Endodermal cell (in vitro differentiated cells): ENCODE results near the gene CA9. TPM values are rescaled to one million over a fixed set of nuclear protein-coding genes. Genes with fewer than 3 reads are reported as not detected.

Experiments used
- DNase-seq: peaks from one replicate; pipeline ENCODE4 v3.0.0-alpha.2; 2017
- H3K27ac ChIP-seq: 2 replicates; pipeline ENCODE4 v1.5.1; 2013; ENCODE audit warnings: mild to moderate bottlenecking, low read depth, low read length, moderate library complexity
- H3K27me3 ChIP-seq: 2 replicates; pipeline ENCODE4 v1.6.1; 2013; ENCODE audit warnings: mild to moderate bottlenecking, low read length, moderate library complexity; ENCODE audit not compliant: insufficient read depth, control insufficient read depth, poor library complexity, severe bottlenecking
- H3K36me3 ChIP-seq: 2 replicates; pipeline ENCODE4 v1.7.0; 2013; ENCODE audit warnings: mild to moderate bottlenecking, low read length, moderate library complexity; ENCODE audit not compliant: control insufficient read depth, insufficient read depth
- H3K4me1 ChIP-seq: one replicate; pipeline ENCODE4 v1.7.0; 2013; ENCODE audit warnings: low read length; ENCODE audit not compliant: control insufficient read depth, insufficient read depth
- H3K4me3 ChIP-seq: 2 replicates; pipeline ENCODE4 v1.5.1; 2013; ENCODE audit warnings: mild to moderate bottlenecking, low read length, moderate library complexity
- H3K9ac ChIP-seq: 2 replicates; pipeline ENCODE4 v1.6.1; 2013; ENCODE audit warnings: mild to moderate bottlenecking, low read length, moderate library complexity; ENCODE audit not compliant: poor library complexity, severe bottlenecking; ENCODE audit errors: extremely low read depth
- H3K9me3 ChIP-seq: 2 replicates; pipeline ENCODE4 v1.6.1; 2013; ENCODE audit warnings: mild to moderate bottlenecking, low read length, moderate library complexity; ENCODE audit not compliant: control insufficient read depth
- H3K27ac Mint-ChIP-seq: 2 replicates; pipeline ENCODE4 v1.8.0; 2020; ENCODE audit warnings: mixed read lengths
- H3K27me3 Mint-ChIP-seq: 2 replicates; pipeline ENCODE4 v1.8.0; 2021; ENCODE audit warnings: mild to moderate bottlenecking, mixed read lengths; ENCODE audit not compliant: insufficient read depth
- H3K36me3 Mint-ChIP-seq: 2 replicates; pipeline ENCODE4 v1.8.0; 2020; ENCODE audit warnings: low read depth, mixed read lengths
- H3K4me1 Mint-ChIP-seq: 2 replicates; pipeline ENCODE4 v1.8.0; 2020; ENCODE audit warnings: mixed read lengths
- H3K4me3 Mint-ChIP-seq: 2 replicates; pipeline ENCODE4 v1.8.0; 2020; ENCODE audit warnings: mild to moderate bottlenecking, moderate library complexity, mixed read lengths
- H3K9me3 Mint-ChIP-seq: 2 replicates; pipeline ENCODE4 v1.8.0; 2020; ENCODE audit warnings: mild to moderate bottlenecking, mixed read lengths
- whole genome bisulfite sequencing, 2 experiments: methylation state at CpG; one replicate each; pipeline versions ENCODE4 v1.1.5 to v1.1.7; 2013; ENCODE audit warnings: missing lambda C conversion rate in 2 of 2, mixed read lengths in 1 of 2; ENCODE audit not compliant: insufficient coverage in 1 of 2, insufficient read length in 1 of 2; 5-methylcytosine and 5-hydroxymethylcytosine counted together
- total RNA-seq, 2 donors: library from RNA; stranded (reverse); fragmentation: NEBNext Ultra II Directional in 1 of 2; extraction: Animal tissue kit (Norgen Biotek cat#: 25700) in 1 of 2; gene quantifications; 2 replicates in 1 of 2; 3 replicates in 1 of 2; pipeline ENCODE4 v1.2.1, GENCODE V29; 2021
- TF ChIP-seq, protein P1 (sequence below): fragments of 200-600 bp; sonication (generic); conservative IDR thresholded peaks from 2 replicates; pipeline ENCODE4 v1.5.0; 2021; ENCODE audit warnings: antibody characterized with exemption, mild to moderate bottlenecking

The CA9 gene
- total RNA-seq, 2 donors from 2014 or later, result 1.8 to 3.6 TPM

DNA sequence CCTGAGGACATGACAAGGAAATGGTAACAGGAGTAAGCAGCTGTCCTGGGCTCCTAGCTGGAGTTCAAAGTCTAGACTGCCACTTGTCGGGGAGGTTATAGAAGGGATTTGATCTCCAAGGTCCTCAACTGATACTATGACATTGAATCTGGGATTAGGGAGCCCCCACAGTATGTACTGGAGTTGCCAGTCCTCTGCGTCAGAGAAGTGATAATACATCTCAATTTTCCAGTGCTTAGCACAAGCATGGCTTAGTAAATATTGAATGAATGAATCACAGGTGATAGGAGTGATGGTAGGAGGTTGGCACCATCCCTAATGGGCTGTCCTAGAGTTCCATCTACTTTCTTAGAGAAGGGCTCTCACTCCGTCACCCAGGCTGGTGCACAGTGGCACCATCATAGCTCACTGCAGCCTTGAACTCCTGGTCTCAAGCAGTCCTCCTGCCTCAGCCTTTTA, 22.2 kb downstream of the CA9 start:
- no peaks in the 10 kb centered on the region for H3K27me3 Mint-ChIP-seq
- no peaks in the 10 kb centered on the region for H3K27me3 ChIP-seq
- no peak overlapping the region for H3K4me3 Mint-ChIP-seq
- no peaks in the 10 kb centered on the region for H3K4me1 ChIP-seq
- TF ChIP-seq, protein P1, sequence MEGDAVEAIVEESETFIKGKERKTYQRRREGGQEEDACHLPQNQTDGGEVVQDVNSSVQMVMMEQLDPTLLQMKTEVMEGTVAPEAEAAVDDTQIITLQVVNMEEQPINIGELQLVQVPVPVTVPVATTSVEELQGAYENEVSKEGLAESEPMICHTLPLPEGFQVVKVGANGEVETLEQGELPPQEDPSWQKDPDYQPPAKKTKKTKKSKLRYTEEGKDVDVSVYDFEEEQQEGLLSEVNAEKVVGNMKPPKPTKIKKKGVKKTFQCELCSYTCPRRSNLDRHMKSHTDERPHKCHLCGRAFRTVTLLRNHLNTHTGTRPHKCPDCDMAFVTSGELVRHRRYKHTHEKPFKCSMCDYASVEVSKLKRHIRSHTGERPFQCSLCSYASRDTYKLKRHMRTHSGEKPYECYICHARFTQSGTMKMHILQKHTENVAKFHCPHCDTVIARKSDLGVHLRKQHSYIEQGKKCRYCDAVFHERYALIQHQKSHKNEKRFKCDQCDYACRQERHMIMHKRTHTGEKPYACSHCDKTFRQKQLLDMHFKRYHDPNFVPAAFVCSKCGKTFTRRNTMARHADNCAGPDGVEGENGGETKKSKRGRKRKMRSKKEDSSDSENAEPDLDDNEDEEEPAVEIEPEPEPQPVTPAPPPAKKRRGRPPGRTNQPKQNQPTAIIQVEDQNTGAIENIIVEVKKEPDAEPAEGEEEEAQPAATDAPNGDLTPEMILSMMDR, result no peak
- H3K4me3 ChIP-seq, result no peak overlapping the region
- peaks cover 24% of the 10 kb centered on the region for H3K36me3 Mint-ChIP-seq
- H3K9me3 Mint-ChIP-seq, result no peaks in the 10 kb centered on the region
- H3K9ac ChIP-seq, result no peak overlapping the region
- peaks cover 55% of the 10 kb centered on the region for H3K36me3 ChIP-seq
- H3K9me3 ChIP-seq, result no peaks in the 10 kb centered on the region
- WGBS, 2 experiments, result 96 to 100% methylated on average over 3 of the region's 3 CpGs
- no peak overlapping the region for H3K27ac Mint-ChIP-seq
- no peak overlapping the region for H3K27ac ChIP-seq
- DNase-seq, result no peak
- peaks cover 5% of the 10 kb centered on the region for H3K4me1 Mint-ChIP-seq

DNA sequence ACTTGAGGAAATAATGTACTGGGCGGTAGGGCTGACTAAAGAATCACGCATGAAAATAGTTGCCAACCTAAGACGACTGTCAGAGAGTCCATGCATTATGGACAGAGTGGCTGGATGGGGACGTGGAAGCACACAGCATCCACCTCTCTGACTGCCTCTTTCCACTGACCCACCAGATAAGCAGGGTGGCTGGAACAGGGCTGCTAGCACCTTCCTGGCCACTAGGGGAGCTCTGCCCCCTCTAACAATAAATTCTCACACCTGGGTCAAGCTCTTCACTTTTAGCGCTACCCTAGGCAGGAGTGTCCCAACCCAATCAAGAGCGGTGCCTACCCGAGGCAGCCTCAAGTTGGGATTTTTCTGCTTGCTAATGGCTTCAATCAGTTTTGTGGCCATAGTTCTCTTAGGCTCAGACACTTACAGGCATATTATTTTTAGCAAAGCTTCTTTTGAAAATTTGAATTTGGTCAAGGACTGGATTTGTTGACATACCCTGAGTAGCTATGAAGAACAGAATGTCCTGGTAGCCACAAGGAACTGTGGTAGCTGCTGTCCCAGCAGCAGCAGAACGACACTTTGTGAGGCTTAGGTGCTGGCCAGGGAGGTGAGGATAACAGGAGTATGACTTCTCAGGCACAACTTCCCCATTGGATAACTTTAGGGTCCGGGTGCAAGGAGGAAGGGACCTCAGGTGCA, 22.9 kb downstream of the CA9 start:
- peak; percentile 92 for DNase-seq
- Mint-ChIP-seq H3K27me3 (no peaks in the 10 kb centered on the region), H3K36me3 (peaks cover 24% of the 10 kb centered on the region), H3K27ac (no peak overlapping the region), H3K4me1 (peaks cover 5% of the 10 kb centered on the region), H3K9me3 (no peaks in the 10 kb centered on the region), H3K4me3 (no peak overlapping the region)
- peaks cover 62% of the 10 kb centered on the region for H3K36me3 ChIP-seq
- no peak overlapping the region for H3K4me3 ChIP-seq
- whole genome bisulfite sequencing, 2 experiments, result 59 to 100% methylated on average over 1 to 9 of the region's 9 CpGs
- no peaks in the 10 kb centered on the region for H3K4me1 ChIP-seq
- H3K9me3 ChIP-seq, result no peaks in the 10 kb centered on the region
- no peak overlapping the region for H3K9ac ChIP-seq
- H3K27ac ChIP-seq, result no peak overlapping the region
- H3K27me3 ChIP-seq, result no peaks in the 10 kb centered on the region
- TF ChIP-seq, protein P1, result peak; percentile 95

DNA sequence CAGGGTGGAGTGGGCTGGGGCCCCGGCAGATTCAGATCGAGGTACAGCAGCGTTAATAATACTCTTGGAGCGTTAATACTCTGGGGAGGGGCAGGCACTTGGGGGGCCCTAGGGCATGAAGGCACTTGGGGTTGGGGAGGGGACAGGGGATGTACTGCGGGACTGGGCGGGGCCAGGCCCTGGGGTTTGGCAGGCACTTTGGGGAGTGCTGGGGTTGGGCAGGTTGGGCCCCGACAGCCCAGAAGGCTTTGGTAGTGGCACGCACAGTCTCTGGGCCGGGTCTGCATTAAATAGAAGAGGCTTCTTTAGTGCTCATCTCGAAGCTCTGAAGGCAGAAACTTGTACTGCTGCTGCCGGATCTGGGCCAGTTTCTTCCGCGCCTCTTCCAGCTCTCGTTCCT, 23.8 kb downstream of the CA9 start:
- Mint-ChIP-seq H3K27me3 (no peaks in the 10 kb centered on the region), H3K27ac (no peak overlapping the region), H3K36me3 (peaks cover 25% of the 10 kb centered on the region), H3K9me3 (no peaks in the 10 kb centered on the region), H3K4me3 (no peak overlapping the region), H3K4me1 (peaks cover 2% of the 10 kb centered on the region)
- H3K4me3 ChIP-seq, result no peak overlapping the region
- no peaks in the 10 kb centered on the region for H3K27me3 ChIP-seq
- TF ChIP-seq, protein P1, result no peak
- H3K27ac ChIP-seq, result no peak overlapping the region
- no peak for DNase-seq
- no peak overlapping the region for H3K9ac ChIP-seq
- H3K4me1 ChIP-seq, result no peaks in the 10 kb centered on the region
- 93 to 98% methylated on average over 10 to 14 of the region's 14 CpGs for WGBS, 2 experiments
- peaks cover 68% of the 10 kb centered on the region for H3K36me3 ChIP-seq
- H3K9me3 ChIP-seq, result no peaks in the 10 kb centered on the region
